Aorta (tissue), 5 donors: ENCODE data around the gene PHF21B. TPM values are rescaled to one million over a fixed set of nuclear protein-coding genes. Genes with fewer than 3 reads are reported as not detected.

ENCODE experiments used
- ATAC-seq: fragments of 200-7000 bp; cut with Tn5 transposase; one replicate; pipeline ENCODE4 v1.9.1; 2022; ENCODE audit warnings: moderate library complexity; ENCODE audit not compliant: low FRiP score
- DNase-seq, 2 donors: peaks; one replicate each; pipeline ENCODE4 v3.0.0-alpha.2; 2020
- H3K27ac ChIP-seq, 2 donors: one replicate each; pipeline ENCODE4 v1.5.1; 2013; ENCODE audit warnings: low read length in 2 of 2, mild to moderate bottlenecking in 2 of 2, moderate library complexity in 2 of 2, control low read depth in 1 of 2, inconsistent platforms in 1 of 2, low read depth in 1 of 2
- H3K27me3 ChIP-seq, 2 donors: one replicate each; pipeline ENCODE4 v1.6.1; 2013; ENCODE audit warnings: control low read depth in 1 of 2, low read length in 1 of 2, mild to moderate bottlenecking in 1 of 2, moderate library complexity in 1 of 2; ENCODE audit not compliant: insufficient read depth in 2 of 2, control insufficient read depth in 1 of 2
- H3K36me3 ChIP-seq, 2 donors: one replicate each; pipeline ENCODE4 v1.6.1; 2013; ENCODE audit warnings: control low read depth in 1 of 2, low read length in 1 of 2, mild to moderate bottlenecking in 1 of 2; ENCODE audit not compliant: insufficient read depth in 2 of 2, control insufficient read depth in 1 of 2
- H3K4me1 ChIP-seq, 2 donors: one replicate each; pipeline ENCODE4 v1.6.1; 2013; ENCODE audit warnings: low read length in 2 of 2, control low read depth in 1 of 2, mild to moderate bottlenecking in 1 of 2, moderate library complexity in 1 of 2; ENCODE audit not compliant: insufficient read depth in 2 of 2, control insufficient read depth in 1 of 2
- H3K4me3 ChIP-seq, 2 donors: one replicate each; pipeline ENCODE4 v1.5.1; 2013; ENCODE audit warnings: low read length in 2 of 2, control low read depth in 1 of 2, mild to moderate bottlenecking in 1 of 2
- H3K9me3 ChIP-seq: one replicate; pipeline ENCODE4 v1.6.1; 2013; ENCODE audit warnings: mild to moderate bottlenecking, low read length; ENCODE audit not compliant: control insufficient read depth
- WGBS, 2 donors: extraction: QIAGEN DNeasy Blood & Tissue Kit; methylation state at CpG; one replicate each; pipeline ENCODE4 v1.1.7; 2013; 5-methylcytosine and 5-hydroxymethylcytosine counted together
- intact Hi-C, 2 donors: fragments of 100-400 bp; cut with DNase I; formaldehyde crosslinking; loops; one replicate each; pipeline versions ENCODE4 v1.14.2 to v1.15.0; 2022
- polyA plus RNA-seq, 2 donors: library from polyadenylated mRNA; stranded (reverse); fragments of 200-250 nt; gene quantifications; one replicate each; pipeline ENCODE4 v1.2.3, GENCODE V29; 2013
- total RNA-seq, 2 donors: library from RNA; stranded (reverse); fragmentation: NEBNext Ultra II Directional; extraction: Animal tissue kit (Norgen Biotek cat#: 25700); gene quantifications; one replicate each; pipeline ENCODE4 v1.2.1, GENCODE V29; 2021
- donor health status: healthy with polysubstance abuse.
- donor health status: Bipolar disorder and iron deficiency.
- donor health status: DM: no; HTN: no; CAD: no.
- donor health status: DM: no; HTN: no; CAD: no.
- donor health status: DM: yes; HTN: yes; CAD: no.

PHF21B gene
- total and polyA plus RNA-seq, 4 donors: 0.75 to 1.8 TPM; not detected in 2

DNA sequence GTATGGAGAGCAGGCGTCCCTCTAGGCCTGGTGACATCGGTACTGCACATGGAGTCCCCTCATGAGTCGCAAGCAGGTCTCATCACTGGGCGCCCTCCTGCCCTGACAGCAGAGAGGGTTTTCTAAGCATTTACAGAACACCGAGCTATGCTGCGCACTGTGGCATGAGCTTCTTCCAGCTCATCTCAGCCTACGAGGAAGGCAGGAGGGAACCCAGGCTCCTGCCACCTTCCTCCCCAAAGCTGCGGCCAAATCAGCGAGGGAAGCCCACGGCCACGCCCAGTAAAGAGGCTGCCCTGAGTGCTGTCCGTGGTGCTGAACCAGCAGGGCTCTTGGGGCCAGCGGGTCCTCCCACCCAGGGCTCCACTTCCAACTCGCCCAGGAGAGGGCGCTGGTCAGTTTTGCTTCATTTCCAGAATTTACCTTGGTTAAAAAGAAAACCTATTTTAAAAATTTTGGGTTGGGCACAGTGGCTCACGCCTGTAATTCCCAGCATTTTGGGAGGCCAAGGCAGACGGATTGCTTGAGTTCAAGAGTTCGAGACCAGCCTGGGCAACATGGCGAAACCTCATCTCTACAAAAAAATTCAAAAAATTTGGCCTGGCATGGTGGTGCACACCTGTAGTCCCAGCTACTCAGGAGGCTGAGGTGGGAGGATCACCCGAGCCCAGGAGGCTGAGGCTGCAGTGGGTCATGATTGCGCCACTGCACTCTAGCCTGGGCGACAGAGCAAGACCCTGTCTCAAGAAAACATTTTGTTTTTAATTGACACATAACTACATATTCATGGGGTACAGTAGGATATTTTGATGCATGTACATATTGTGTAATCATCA lies 34.2 kb downstream of the PHF21B start:
- no peak overlapping the region for H3K27ac ChIP-seq
- 38 to 39% methylated on average over 22 of the region's 22 CpGs for WGBS, 2 donors
- H3K4me3 ChIP-seq: no peak overlapping the region
- DNase-seq: peak; percentile 73 to 83
- intact Hi-C loops: no loop called here
- no peaks in the 10 kb centered on the region for H3K27me3 ChIP-seq
- H3K36me3 ChIP-seq: no peaks in the 10 kb centered on the region
- no peaks in the 10 kb centered on the region for H3K9me3 ChIP-seq
- ATAC-seq: no peak
- H3K4me1 ChIP-seq: no peaks in the 10 kb centered on the region

DNA sequence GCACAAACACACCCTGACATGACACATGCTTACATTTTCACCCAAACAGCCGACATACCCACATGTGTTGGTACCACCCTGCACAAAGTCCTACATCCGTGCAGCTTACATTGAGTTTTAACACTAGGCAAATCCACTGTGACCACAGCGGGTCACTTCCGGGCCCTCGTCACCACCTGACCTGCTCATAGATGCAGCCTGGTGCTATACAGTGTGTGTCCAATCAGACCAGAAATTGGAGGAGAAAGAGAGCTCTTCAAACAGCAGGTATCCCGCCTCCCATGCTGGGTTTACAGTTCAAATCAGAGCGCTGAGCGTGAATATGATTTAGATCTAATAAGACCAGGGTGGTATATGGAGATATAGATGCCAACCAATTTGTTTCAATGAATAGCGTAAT lies 35.4 kb downstream of the PHF21B start:
- H3K4me1 ChIP-seq: no peaks in the 10 kb centered on the region
- 87 to 92% methylated on average over 9 of the region's 9 CpGs for WGBS, 2 donors
- no peak overlapping the region for H3K4me3 ChIP-seq
- no peak for ATAC-seq
- no peaks in the 10 kb centered on the region for H3K27me3 ChIP-seq
- no peak for DNase-seq
- no peaks in the 10 kb centered on the region for H3K9me3 ChIP-seq
- intact Hi-C loops: no loop called here
- H3K36me3 ChIP-seq: no peaks in the 10 kb centered on the region
- H3K27ac ChIP-seq: no peak overlapping the region

GRCh38 chr22:44973829-44974228 lies 36.0 kb downstream of the PHF21B start:
- Histone ChIP-seq H3K9me3 (no peaks in the 10 kb centered on the region), H3K36me3 (no peaks in the 10 kb centered on the region), H3K27me3 (no peaks in the 10 kb centered on the region), H3K4me1 (no peaks in the 10 kb centered on the region), H3K4me3 (no peak overlapping the region), H3K27ac (no peak overlapping the region)
- WGBS, 2 donors: 83 to 84% methylated on average over 8 of the region's 8 CpGs
- DNase-seq (no peak), ATAC-seq (no peak)
- intact Hi-C loops: no loop called here

DNA sequence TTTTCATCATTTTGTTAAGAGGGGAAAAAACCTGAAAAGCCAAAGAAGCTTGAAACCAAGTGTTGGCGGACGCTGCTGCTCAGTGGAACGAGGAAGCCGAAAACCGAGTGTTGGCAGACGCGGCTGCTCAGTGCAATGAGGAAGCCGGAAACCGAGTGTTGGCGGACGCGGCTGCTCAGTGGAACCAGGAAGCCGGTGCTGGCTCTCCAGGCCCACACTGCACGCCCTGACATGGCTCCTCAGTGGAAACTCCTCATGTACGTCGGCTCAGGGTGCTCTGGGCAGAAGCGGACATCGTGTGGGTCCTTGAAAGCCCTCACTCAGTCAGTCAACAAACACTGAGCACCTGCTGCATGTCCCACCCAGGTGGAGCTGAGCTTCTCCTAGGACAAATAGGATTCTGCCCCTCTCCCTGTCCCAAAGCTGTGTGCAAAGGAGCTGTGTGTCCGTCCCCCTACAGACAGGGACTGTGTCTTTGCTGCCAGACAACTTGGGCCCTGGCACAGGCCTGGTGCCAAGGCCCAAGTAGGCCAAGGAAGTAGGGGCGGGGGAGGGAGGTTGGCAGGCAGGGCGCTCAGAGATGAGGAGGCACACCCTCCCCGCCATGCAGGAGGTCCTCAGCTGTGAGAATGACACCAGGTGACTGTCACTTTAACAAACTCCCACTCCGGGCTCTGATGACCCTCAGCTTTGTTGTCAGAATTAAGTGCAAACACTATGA lies 37.3 kb downstream of the PHF21B start:
- no peak overlapping the region for H3K4me3 ChIP-seq
- DNase-seq: no peak
- no peak overlapping the region for H3K27ac ChIP-seq
- H3K36me3 ChIP-seq: no peaks in the 10 kb centered on the region
- intact Hi-C loops: no loop called here
- H3K27me3 ChIP-seq: no peaks in the 10 kb centered on the region
- 64 to 70% methylated on average over 22 to 23 of the region's 23 CpGs for WGBS, 2 donors
- no peak for ATAC-seq
- H3K4me1 ChIP-seq: no peaks in the 10 kb centered on the region
- no peaks in the 10 kb centered on the region for H3K9me3 ChIP-seq

GRCh38 chr22:44971651-44972362 lies 38.0 kb downstream of the PHF21B start:
- H3K4me3 ChIP-seq: no peak overlapping the region
- no peaks in the 10 kb centered on the region for H3K27me3 ChIP-seq
- H3K27ac ChIP-seq: no peak overlapping the region
- no peaks in the 10 kb centered on the region for H3K9me3 ChIP-seq
- no peaks in the 10 kb centered on the region for H3K4me1 ChIP-seq
- H3K36me3 ChIP-seq: no peaks in the 10 kb centered on the region
- DNase-seq (no peak), ATAC-seq (no peak)
- intact Hi-C loops: no loop called here
- WGBS, 2 donors: 70 to 74% methylated on average over 11 of the region's 11 CpGs

DNA sequence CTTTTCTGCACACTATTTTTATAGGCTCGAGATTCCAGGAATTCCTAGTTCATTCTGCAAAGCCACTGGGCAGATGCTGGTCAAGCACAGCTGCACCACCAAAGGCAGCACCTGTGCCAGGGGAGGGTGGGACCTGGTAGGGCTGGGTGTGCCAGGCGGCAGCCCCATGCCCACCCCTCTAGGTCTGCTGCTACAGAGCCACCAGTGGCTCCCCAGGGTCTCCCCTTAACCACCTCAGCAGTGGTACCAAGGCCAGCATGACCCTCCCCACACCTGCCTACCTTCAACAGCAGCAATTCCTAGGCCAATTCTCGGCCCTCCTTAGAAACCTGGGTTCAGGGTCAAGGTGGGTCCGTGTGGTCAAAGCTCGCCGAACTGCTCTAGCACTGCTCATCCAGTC lies 39.5 kb downstream of the PHF21B start:
- H3K4me3 ChIP-seq: no peak overlapping the region
- intact Hi-C loops: no loop called here
- H3K9me3 ChIP-seq: no peaks in the 10 kb centered on the region
- ATAC-seq (no peak), DNase-seq (no peak)
- no peaks in the 10 kb centered on the region for H3K4me1 ChIP-seq
- no peak overlapping the region for H3K27ac ChIP-seq
- no peaks in the 10 kb centered on the region for H3K36me3 ChIP-seq
- 80 to 83% methylated on average over 6 of the region's 6 CpGs for WGBS, 2 donors
- H3K27me3 ChIP-seq: no peaks in the 10 kb centered on the region

DNA sequence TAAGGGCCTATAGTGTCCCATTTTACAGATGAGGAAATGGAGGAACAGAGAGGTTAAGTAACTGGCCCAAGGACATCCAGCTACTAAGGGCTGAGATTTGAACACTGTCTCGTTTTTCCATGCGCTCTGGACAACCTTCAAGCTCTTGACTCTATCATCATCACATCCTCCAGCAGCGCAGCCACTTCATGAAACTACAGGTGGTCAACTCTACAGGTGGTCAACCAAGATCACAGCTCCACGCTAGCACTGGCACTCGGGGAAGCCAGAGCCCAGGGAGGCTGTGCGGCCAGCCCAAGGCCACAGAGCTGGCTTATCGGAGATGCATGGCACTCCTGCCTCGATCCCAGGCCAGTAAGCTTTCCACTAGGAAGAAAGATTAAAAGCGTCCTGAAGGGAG lies 40.0 kb downstream of the PHF21B start:
- no peaks in the 10 kb centered on the region for H3K9me3 ChIP-seq
- no peak for DNase-seq
- H3K4me3 ChIP-seq: no peak overlapping the region
- H3K4me1 ChIP-seq: no peaks in the 10 kb centered on the region
- intact Hi-C loops: no loop called here
- no peaks in the 10 kb centered on the region for H3K36me3 ChIP-seq
- no peaks in the 10 kb centered on the region for H3K27me3 ChIP-seq
- H3K27ac ChIP-seq: no peak overlapping the region
- whole genome bisulfite sequencing, 2 donors: 93% methylated on average over 9 of the region's 9 CpGs
- no peak for ATAC-seq

DNA sequence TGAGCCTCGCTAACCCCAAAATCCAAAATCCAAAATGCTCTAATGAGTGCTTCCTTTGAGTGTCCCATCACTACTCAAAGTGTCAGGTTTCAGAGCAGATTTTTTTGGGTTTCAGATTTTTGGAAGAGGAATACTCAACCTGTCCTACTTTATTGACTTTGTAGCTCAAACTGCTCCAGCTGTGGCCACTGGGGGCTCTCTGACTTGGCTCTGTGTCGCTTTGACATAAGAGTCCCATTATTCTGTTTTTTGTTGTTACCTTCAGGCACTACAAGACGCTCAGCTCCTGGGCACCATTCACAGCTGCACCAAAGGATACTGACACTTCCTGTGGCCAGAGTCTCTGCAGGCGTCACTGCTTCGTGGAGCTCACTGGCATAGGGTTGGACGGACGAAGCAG lies 41.1 kb downstream of the PHF21B start:
- Histone ChIP-seq H3K27ac (no peak overlapping the region), H3K36me3 (no peaks in the 10 kb centered on the region), H3K27me3 (no peaks in the 10 kb centered on the region), H3K9me3 (no peaks in the 10 kb centered on the region), H3K4me1 (no peaks in the 10 kb centered on the region), H3K4me3 (no peak overlapping the region)
- 73 to 77% methylated on average over 7 of the region's 7 CpGs for WGBS, 2 donors
- DNase-seq (no peak), ATAC-seq (no peak)
- intact Hi-C loops: no loop called here
